ENCODE data around the gene GSE1. TPM values are rescaled to one million over a fixed set of nuclear protein-coding genes. Genes with fewer than 3 reads are reported as not detected.

The GSE1 gene
- total and polyA plus RNA-seq, 2 of the 13 experiments (the other 11 are each of a cell fraction or from before 2014, with no cell fraction given), result 16.1 to 31.2 TPM

- TF ChIP-seq, protein P1, sequence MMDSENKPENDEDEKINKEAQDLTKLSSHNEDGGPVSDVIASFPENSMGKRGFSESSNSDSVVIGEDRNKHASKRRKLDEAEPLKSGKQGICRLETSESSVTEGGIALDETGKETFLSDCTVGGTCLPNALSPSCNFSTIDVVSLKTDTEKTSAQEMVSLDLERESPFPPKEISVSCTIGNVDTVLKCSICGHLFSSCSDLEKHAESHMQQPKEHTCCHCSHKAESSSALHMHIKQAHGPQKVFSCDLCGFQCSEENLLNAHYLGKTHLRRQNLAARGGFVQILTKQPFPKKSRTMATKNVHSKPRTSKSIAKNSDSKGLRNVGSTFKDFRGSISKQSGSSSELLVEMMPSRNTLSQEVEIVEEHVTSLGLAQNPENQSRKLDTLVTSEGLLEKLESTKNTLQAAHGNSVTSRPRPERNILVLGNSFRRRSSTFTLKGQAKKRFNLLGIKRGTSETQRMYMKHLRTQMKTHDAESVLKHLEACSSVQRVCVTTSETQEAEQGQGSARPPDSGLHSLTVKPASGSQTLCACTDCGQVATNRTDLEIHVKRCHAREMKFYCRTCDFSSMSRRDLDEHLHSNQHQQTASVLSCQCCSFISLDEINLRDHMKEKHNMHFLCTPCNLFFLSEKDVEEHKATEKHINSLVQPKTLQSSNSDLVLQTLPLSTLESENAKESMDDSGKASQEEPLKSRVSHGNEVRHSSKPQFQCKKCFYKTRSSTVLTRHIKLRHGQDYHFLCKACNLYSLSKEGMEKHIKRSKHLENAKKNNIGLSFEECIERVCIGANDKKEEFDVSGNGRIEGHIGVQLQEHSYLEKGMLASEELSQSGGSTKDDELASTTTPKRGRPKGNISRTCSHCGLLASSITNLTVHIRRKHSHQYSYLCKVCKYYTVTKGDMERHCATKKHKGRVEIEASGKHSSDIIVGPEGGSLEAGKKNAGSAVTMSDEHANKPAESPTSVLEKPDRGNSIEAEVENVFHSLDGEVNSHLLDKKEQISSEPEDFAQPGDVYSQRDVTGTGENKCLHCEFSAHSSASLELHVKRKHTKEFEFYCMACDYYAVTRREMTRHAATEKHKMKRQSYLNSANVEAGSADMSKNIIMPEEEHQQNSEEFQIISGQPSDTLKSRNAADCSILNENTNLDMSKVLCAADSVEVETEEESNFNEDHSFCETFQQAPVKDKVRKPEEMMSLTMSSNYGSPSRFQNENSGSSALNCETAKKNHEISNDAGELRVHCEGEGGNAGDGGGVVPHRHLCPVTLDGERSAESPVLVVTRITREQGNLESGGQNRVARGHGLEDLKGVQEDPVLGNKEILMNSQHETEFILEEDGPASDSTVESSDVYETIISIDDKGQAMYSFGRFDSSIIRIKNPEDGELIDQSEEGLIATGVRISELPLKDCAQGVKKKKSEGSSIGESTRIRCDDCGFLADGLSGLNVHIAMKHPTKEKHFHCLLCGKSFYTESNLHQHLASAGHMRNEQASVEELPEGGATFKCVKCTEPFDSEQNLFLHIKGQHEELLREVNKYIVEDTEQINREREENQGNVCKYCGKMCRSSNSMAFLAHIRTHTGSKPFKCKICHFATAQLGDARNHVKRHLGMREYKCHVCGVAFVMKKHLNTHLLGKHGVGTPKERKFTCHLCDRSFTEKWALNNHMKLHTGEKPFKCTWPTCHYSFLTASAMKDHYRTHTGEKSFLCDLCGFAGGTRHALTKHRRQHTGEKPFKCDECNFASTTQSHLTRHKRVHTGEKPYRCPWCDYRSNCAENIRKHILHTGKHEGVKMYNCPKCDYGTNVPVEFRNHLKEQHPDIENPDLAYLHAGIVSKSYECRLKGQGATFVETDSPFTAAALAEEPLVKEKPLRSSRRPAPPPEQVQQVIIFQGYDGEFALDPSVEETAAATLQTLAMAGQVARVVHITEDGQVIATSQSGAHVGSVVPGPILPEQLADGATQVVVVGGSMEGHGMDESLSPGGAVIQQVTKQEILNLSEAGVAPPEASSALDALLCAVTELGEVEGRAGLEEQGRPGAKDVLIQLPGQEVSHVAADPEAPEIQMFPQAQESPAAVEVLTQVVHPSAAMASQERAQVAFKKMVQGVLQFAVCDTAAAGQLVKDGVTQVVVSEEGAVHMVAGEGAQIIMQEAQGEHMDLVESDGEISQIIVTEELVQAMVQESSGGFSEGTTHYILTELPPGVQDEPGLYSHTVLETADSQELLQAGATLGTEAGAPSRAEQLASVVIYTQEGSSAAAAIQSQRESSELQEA (CRISPR knock-in tag; IDR thresholded peaks at IDR 0.05; ENCODE audit: not compliant biosample characterization), result peak; percentile 28
- TF ChIP-seq RAD51 (IDR thresholded peaks at IDR 0.05; ENCODE audit: borderline replicate concordance) (peak; percentile 63; the same call in 1 of the 2 replicates), ZNF687 (CRISPR knock-in tag; IDR thresholded peaks at IDR 0.05) (peak; percentile 29), ATF3 (CRISPR knock-in tag; IDR thresholded peaks at IDR 0.05) (no peak), KAT8 (CRISPR knock-in tag; IDR thresholded peaks at IDR 0.05) (no peak), ZNF589 (CRISPR knock-in tag; conservative IDR thresholded peaks at IDR 0.05) (no peak), ZNF670 (CRISPR knock-in tag; IDR thresholded peaks at IDR 0.05; ENCODE audit: borderline replicate concordance) (no peak)
- TF ChIP-seq, protein P2, sequence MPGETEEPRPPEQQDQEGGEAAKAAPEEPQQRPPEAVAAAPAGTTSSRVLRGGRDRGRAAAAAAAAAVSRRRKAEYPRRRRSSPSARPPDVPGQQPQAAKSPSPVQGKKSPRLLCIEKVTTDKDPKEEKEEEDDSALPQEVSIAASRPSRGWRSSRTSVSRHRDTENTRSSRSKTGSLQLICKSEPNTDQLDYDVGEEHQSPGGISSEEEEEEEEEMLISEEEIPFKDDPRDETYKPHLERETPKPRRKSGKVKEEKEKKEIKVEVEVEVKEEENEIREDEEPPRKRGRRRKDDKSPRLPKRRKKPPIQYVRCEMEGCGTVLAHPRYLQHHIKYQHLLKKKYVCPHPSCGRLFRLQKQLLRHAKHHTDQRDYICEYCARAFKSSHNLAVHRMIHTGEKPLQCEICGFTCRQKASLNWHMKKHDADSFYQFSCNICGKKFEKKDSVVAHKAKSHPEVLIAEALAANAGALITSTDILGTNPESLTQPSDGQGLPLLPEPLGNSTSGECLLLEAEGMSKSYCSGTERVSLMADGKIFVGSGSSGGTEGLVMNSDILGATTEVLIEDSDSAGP (CRISPR knock-in tag; IDR thresholded peaks at IDR 0.05; ENCODE audit: borderline replicate concordance), result 0 out of 2 replicates have a peak, but pooled peaks have one; percentile 30
Measured at GRCh38 chr16:85695196-85696128, 82.3 kb downstream of the GSE1 start (continued).
